Esophagus mucosa (tissue), 1 donor: ENCODE results near the gene SLC38A7. TPM values are rescaled to one million over a fixed set of nuclear protein-coding genes. Genes with fewer than 3 reads are reported as not detected.
"Not testable (repeated sequence)": the region's sequence is repeated elsewhere in the genome, so short reads cannot be mapped to it uniquely, and the experiment has no call there.

Experiments used
- ATAC-seq: fragments of 200-7000 bp; cut with Tn5 transposase; one replicate; pipeline ENCODE4 v1.9.1; 2020
- total RNA-seq: library from RNA; stranded (reverse); gene quantifications from one replicate; pipeline ENCODE4 v1.2.4, GENCODE V29; 2023
- donor health status: DM: yes; HTN: yes; CAD: no.

Gene SLC38A7
- total RNA-seq, 1 donor from 2014 or later = 7.5 TPM

DNA sequence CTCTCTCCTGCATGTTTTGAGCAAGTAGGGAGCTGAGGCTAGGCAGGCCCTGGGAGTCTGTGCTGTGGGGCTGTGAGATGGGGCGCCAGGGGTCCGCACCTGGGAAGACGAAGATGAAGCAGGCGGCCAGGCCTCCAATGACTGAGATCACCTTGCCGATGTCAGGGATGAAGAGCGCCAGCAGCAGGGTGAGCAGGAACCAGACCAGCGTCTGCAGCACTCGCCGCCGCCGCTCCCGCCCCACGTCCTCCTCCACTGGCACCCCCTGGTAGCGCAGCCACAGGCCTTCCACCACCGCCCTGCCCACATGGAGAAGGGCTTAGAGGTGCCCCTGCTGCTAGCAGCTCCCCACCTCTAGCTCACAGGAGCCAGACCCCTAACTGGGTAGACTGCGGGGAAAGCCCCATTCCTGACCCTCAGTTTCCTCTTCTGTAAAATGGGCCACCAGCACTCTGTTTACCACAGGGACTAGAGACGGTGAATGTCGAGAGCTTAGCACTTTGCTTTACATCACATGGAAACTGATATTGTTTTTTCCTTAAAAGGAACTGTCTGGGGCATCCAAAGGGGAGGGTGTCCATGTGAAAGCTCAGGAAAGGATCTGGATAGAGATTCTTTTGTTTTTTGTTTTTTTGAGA lies 13.5 kb downstream of the SLC38A7 start:
- ATAC-seq = no peak

DNA sequence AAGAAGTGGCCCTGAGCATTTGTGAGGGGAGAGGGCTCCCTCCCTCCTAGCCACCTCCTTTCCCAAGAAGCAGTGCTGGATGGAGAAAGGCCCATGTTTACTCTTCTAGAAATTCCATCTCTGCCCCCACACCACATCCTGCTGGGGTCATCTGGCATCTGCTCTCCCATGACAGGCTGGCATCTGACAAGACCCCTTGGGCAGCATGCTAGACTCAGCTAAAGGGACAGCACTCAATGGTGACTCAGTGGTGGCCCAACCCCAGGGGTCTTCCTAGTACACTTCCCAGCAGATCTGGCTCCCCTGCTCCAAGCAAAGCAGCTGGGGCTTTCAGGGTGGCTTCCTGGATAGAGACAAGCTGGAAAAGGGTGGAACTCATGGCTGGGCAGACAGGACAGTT lies 14.4 kb downstream of the SLC38A7 start:
- ATAC-seq = no peak

DNA sequence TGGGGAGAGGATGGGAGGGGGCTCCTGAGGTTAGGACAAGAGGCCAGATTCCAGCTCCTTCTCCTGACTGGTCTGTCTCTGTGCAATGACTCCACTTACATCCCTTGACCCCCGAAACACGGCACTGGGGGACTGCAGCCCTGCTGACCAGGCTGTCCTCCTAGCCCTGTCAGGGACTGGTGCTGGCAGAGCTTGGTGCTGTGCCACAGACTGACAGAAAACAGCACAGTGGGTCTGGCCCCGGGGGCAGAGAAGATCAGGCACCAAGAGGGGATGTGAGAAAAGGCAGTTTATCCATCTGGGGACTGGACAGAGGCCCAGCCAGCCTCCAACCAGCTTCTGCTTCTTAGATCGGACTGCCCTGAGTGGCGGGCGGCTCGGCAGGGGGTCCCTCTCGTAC lies 19.4 kb downstream of the SLC38A7 start:
- no peak for ATAC-seq

DNA sequence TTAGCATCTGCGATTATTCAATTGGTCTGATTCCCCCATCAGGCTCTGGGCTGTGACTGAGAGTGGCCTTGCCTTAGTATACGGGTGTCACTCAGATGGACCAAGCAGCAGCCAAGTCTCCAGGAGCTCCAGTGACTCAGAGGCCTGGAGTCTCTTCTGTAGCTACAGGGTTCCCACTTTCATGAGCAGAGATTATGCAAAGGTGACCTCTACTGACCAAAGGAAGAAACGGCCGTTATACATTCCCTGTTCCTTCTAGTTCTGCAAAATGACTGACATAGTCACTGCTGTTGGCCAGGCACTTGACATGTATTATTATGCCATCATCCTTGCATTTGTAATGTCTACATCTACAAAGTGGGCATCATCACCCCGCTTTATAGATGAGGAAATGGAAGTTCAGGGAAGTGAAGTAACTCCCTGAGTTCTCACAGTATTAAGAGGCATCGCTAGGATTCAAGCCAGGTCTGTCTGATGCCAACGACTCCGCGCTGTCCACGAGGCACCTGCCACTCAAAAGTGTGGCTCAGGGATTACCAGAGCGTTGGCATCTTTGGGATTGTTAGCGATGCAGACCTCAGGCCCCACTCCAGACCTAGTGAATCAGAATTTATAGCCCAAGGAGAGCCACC lies 23.3 kb downstream of the SLC38A7 start:
- peak; percentile 95 for ATAC-seq

DNA sequence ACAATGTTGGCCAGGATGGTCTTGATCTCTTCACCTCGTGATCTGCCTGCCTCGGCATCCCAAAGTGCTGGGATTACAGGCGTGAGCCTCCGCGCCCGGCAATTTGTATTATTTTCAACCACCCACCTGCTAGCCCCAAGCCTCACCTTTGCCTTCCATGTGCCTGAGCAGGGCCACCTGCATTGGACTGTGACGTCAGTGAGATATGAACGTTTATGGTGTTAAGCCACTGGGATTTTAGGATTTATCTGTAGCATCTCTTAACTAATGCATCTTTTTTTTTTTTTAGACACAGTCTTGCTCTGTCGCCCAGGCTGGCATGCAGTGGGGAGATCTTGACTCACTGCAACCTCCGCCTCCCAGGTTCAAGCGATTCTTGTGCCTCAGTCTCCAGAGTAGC lies 24.7 kb downstream of the SLC38A7 start:
- not testable (repeated sequence) for ATAC-seq

DNA sequence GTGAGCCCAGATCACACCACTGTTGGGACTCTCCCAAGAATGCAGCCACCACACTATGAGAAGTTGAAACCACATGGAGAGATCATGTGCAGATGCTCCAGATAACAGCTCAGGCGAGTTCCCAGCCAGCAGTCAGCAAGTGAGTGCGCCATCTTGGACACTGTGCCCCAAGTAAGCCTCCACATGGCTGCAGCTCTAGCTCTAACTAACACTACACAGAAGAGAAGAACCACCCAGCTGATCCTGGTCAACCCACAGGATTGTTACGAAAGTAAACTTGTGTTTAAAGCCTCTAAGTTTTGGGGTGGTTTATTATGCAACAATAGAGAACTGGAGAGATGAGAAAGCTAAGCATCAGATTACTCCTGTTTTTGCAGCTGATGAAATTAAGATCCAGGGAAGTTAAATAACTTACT lies 25.8 kb downstream of the SLC38A7 start:
- no peak for ATAC-seq

DNA sequence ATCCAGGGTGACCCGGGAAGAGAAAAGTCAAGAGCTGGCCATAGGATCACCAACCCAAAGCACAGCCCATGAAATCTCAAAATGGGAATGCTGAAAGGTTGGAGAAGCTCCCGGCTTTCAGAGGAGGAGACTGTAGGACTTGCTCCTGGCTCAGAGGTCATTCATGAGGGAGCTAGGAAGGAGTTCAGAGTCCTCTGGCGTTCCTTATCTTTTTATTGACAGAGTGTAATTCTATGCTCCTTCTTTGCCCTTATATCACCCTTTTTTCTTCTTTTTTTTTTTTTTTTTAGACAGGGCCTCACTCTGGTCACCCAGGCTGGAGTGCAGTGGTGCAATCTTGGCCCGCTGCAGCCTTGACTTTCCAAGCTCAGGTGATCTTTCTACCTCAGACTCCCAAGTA lies 27.7 kb downstream of the SLC38A7 start:
- ATAC-seq = no peak

DNA sequence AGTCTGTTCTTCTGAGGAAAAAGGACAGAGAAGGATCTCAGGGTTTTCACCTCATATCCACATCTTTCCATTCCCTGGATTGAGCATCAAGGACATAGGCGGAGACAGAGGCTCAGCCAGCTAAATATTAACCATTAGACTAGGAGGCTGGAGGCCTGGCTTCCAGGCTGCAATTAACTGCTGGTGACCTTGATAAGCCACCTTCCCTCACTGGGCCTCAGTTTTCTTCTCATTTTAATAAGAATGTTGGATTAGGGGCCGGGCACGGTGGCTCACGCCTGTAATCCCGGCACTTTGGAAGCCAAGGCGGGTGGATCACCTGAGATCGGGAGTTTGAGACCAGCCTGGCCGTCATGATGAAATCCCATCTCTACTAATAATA lies 29.4 kb downstream of the SLC38A7 start:
- no peak for ATAC-seq

DNA sequence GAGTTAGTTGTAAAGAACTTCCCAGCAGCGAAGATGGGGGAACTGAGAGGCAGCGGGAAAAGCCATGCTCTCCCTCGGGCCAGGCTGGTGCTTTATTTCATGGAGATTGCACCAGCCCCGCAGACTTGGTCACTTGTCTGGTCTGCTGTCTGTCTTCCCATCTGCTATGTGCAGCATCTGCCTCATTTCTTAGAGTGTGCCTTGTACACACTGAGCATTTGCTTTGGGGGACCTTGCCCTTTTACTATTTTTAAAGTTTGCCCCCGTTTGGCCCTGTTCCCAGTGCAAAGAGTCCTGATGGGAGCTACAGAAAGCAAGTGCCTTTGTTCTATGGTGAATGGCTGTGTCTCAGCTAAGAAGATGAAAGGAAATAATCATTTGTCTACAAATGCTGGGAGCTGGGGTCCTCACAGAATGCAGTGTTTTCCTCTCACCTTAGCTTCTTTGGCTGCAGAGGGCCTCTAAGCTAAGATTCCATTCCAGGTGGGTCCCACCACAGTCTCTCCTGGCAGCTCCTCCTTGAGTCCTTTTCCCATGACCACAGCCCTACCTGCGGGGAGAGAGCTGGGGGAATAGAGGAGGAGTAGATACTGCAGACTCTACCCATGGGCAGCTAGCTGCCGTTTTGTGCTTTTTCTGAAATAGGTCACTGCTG lies 29.9 kb downstream of the SLC38A7 start:
- no peak for ATAC-seq

DNA sequence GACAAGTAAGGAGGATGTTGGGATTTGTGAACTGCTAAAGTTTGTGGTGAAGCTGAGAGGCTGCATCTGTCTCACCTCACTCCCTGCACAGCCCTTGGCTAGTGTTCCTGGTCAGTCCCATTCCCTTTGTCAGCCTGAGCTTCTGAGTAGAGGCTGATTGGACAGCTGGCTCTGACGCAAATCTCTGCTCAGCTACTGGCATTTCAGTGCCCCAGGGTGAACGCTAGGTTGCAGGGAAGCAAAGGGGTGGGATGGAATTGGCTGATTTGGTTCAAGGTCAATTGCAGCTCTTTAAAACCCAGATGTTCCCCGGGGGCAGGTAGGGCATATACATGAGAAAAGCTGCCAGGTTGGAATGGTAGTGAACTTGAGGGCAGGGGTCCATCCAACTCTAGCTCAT lies 31.8 kb downstream of the SLC38A7 start:
- peak; percentile 30 for ATAC-seq

DNA sequence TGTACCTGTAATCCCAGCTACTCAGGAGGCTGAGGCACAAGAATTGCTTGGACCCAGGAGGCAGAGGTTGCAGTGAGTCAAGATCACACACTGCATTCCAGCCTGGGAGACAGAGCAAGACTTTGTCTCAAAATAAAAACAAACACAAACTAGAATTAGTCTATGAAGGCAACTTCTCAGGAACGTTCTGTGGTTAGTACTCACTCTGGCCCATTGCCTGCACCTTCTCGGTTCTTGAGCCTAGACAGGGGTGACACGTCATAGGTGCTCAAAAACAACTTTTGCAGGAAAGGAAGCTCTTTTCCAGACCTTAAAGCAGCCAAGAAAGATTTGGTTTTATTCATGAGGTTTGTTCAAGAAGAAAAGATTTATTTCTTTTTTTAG lies 32.6 kb downstream of the SLC38A7 start:
- ATAC-seq = no peak

DNA sequence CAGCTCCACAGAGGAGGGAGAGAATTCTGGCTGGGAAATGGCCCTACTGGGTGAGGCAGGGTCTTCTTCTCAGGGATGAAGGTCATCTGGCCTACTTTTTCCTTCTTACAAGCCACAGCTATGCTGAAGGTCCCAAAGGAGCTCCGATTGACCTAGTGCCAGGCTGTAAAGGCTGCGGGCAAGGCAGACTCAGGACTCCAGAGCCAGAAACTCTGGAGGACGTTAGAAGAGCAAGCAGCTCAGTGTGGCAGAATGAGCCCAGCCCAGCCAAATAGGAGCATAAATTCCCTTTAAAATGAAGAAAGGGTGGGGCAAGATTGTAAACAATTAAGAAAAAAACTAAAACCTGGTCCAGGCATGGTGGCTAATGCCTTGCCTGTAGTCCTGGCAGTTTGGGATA lies 34.9 kb downstream of the SLC38A7 start:
- ATAC-seq = no peak

DNA sequence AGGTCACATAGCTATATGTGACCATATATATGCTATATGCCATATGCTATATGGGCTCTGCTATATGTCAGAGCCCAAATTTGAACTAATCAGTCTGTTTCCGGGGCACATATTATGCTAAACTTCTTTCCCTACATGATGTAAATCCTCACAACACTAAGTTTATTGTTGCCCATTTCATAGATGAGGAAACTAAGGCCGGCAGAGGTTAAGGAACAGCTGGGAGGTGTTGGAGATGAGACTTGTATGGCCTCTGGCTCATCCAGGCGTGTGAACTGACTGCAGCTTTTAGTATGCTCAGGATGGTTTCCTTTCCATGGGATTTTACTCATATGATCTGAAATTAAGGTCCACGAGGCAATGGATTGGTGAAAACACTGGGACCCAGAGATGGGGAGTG lies 37.5 kb downstream of the SLC38A7 start:
- ATAC-seq = no peak

DNA sequence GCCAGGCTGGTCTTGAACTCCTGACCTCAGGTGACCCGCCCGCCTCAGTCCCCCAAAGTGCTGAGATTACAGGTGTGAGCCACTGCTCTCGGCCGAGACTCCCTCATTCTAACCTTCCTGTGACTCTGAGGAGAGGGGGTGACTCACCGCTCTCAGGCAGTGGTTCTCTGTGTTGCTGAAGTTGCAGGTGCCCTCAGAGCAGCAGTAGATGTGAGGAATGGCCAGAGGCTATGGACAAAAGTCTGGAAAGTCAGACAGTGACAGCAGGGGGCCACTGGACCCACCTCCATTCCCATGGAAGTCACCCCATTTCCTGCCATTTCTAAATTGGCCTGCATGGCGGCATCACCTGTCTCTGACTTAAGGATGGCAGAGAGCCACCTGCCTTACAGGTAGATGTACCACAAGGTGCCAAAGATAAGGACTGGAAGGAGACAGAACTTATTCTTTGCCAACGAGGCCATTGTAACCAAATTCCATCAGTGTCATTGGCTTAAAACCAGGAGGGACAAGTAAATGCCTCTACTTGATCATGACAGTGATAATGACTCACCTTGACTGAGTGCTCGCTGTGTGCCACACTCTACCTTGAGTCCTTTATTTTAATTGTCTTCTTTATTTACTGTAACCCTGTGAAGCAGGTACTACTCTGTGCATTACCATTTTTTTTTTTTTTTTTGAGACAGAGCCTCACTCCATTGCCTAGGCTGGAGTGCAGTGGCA lies 39.6 kb downstream of the SLC38A7 start:
- ATAC-seq = peak; percentile 88

DNA sequence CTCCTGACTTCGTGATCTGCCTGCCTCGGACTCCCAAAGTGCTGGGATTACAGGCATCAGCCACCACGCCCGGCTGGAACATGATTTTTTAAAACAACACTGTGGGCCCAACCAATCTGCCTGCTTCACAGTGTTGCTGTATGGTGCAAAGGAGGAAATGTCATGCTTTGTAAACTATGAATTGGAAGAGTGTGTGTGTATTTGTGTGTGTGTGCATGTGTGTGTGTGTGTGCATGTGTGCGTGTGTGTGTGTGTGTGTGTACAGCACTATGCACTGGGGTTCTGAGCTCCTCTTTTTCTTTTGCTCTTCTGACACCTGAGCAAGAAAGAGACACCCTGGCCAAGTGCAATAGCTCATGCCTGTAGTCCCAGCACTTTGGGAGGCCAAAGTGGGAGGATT lies 40.5 kb downstream of the SLC38A7 start:
- peak; percentile 40 for ATAC-seq

DNA sequence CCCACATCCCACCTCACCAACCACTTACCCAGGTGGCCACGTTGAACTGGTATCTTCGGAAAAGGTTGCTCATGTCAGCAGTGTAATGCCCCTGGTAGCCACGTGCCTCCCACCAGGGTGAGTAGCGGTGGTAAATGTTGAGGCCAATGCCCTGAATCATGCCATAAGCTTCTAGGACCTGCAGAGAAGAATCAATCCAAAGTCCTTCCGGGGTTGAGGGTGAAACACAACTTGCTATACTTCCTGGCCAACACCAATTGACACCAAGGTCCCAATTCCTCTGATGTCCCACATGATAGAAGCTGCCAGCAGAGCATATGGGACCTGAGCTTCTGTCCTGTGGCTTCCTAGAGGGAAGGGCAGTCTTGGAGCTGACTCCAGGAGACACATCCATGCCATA lies 43.6 kb downstream of the SLC38A7 start:
- no peak for ATAC-seq

DNA sequence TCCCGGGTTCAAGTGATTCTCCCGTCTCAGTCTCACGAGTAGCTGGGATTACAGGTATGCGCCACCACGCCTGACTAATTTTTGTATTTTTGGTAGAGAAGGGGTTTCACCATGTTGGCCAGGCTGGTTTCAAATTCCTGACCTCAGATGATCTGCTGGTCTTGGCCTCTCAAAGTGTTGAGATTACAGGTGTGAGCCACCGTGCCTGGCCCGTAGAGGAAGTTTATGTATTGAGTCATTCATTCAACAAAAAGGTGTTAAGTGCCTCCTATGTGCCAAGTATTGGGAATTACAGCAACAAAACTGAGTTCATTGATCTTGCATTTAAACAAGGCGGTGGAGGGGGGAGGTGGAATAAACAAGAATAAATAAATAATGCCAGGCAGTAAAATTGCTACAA lies 44.7 kb downstream of the SLC38A7 start:
- ATAC-seq = no peak

DNA sequence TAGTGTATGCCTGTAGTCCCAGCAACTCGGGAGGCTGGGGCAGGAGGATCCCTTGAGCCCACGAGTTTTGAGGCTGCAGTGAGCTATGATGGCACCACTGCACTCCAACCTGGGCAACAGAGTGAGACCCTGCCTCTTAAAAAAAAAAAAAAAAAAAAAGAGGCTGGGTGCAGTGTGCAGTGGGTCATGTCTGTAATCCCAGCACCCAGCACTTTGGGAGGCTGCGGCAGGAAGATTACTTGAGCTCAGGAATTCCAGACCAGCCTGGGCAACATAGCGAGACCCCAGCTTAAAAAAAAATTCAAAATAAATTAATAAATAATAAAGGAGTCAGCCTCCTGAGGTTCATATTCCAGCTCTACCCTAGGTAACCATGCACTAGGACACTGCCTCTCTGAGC lies 45.3 kb downstream of the SLC38A7 start:
- no peak for ATAC-seq

DNA sequence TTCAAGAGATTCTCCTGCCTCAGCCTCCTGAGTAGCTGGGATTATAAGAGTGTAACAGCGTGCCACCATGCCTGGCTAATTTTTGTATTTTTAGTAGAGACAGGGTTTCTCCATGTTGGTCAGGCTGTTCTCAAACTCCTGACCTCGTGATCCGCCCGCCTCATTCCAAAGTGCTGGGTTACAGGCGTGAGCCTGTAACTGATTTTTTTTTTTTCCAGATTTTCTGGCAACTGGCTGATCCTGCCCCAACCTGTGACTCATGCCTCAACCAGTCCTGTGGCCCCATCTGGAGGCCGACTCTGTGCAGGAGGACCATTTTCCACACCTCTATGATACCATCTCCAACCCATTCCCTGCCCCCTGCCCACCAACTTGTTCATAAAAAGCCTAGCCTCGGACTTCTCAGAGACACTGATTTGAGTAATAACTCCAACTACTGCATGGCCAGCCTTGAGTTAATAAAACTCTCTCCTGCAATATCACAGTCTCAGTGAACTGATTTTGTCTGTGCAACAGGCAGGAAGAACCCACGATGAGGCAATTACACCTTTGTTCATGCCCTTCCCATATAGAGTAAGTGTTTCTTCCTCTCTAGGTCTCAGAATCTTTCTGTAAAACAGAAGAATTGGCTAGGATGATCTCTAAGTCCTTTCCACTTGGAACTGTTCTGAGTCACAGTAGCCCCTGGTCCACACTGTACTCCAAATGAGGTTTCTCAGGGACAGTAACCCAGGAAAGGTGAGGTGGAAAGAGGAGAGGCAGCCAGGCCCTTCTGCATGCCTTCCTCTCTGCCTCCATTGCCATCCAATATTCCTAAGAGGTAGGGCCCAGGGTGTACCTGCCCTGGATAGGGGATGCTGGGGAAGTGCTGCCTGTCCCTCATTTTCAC lies 46.2 kb downstream of the SLC38A7 start:
- peak; percentile 89 for ATAC-seq

DNA sequence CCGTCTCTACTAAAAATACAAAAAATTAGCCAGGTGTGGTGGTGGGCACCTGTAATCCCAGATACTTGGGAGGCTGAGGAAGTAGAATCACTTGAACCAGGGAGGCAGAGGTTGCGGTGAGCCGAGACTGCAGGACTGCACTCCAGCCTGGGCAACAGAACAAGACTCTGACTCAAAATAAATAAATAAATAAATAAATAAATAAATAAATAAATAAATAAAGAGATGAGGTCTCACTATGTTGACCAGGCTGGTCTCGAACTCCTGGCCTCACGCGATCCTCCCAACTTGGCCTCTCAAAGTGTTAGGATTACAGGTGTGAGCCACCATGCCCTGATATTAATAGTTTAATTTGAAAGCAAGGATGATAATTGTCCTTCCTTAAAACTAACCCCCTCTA lies 47.5 kb downstream of the SLC38A7 start:
- ATAC-seq = not testable (repeated sequence)

DNA sequence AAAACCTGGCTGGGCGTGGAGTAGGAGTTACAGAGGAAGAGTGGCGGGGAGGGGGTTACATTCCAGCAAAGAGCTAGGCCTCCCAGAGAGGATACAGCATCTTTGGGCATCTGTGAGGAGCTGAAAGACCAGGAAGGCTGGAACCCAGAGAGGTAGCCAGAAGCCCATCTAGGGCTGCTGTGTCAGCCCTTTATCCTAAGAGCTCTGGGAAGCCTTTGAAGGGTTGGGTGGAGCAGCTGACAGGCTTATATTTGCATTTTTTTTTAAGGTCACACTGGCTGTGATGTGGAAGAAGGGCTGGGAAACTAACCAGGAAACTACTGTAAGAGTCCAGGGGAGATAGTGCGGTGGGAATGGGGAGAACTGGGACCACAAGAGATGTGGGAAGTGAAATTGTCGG lies 48.1 kb downstream of the SLC38A7 start:
- peak; percentile 51 for ATAC-seq

DNA sequence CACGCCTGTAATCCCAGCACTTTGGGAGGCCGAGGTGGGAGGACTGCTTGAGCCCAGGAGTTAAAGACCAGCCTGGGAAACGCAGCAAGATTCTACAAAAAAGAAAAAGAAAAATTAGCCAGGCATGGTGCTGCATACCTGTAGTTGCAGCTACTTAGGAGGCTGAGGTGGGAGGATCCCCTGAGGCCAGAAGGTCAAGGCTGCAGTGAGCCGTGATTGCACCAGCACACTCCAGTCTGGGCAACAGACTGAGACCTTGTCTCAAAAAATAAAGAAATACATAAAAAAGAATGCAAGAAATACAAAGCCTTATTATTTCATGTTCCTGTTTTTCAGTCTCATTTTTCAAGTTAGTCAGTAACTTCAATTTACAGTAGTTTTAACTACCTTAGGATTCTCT lies 49.1 kb downstream of the SLC38A7 start:
- no peak for ATAC-seq
